Epithelial cell of esophagus (primary cell): Measurements from ENCODE around the gene TGM2.
A peak's percentile ranks its signal among the peaks of the same experiment; 100 is the strongest.
"Not testable (repeated sequence)": the region's sequence is repeated elsewhere in the genome, so short reads cannot be mapped to it uniquely, and the experiment has no call there.

ENCODE experiments used
- DNase-seq: peaks from one replicate; pipeline ENCODE4 v3.0.0; 2010; ENCODE audit warnings: low read depth
- H3K4me3 ChIP-seq: 2 replicates; pipeline ENCODE4 v1.5.1; 2011; ENCODE audit warnings: mild to moderate bottlenecking, low read length, control low read depth
- CTCF ChIP-seq: IDR thresholded peaks from 2 replicates; pipeline ENCODE4 v1.5.1; 2011; ENCODE audit warnings: low read depth, mild to moderate bottlenecking, low read length, control low read depth, inconsistent platforms; ENCODE audit not compliant: insufficient read depth; ENCODE audit errors: missing control alignments

Gene TGM2

GRCh38 chr20:38109591-38110524 lies 55.2 kb downstream of the TGM2 start:
- TF ChIP-seq CTCF, result no peak
- no peak overlapping the region for H3K4me3 ChIP-seq
- DNase-seq, result peak; percentile 87

DNA sequence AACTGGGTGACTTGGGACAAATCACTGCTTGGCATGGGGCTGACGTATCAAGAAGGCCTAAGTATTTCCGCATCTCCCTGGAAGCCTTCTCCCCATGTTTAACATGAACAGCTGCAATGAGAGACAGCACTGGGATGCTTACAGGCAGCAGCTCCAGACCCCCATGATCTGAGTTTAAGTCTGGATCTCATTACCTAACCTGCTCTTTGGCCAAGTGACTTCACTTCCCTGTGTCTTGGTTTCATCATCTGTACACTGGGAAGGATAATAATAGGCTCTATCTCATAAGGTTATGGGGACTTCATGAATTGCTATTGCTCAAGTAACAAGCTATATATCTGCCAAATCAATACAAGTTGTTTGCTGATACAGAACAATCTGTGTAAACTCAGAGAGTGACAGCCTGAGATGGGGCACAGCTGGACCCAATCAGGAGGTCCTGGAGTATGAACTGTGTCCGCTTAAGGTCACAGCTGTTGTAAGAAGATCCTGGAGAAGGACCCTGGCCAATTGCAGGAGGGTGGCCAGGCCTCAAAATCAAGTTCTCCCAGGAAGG lies 56.0 kb downstream of the TGM2 start:
- no peak for DNase-seq
- no peak for TF ChIP-seq CTCF
- H3K4me3 ChIP-seq, result no peak overlapping the region

- no peak for TF ChIP-seq CTCF
- no peak for DNase-seq
- H3K4me3 ChIP-seq, result no peak overlapping the region
Measured at GRCh38 chr20:38108438-38108985, 56.6 kb downstream of the TGM2 start.

DNA sequence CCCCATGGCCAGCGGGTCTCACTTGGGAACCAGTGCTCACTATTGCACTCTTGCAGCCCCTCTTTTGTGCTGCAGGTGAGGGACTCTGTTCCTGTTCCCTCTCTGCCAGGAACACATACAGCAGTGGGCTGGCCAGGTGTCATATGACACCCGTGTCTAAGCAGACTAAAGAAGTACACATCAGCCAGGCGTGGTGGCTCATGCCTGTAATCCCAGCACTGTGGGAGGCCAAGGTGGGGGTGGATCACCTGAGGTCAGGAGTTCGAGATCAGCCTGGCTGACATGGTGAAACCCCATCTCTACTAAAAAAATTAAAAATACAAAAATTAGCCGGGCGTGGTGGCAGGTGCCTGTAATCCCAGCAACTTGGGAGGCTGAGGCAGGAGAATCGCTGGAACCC lies 57.2 kb downstream of the TGM2 start:
- H3K4me3 ChIP-seq, DNase-seq: not testable (repeated sequence)

DNA sequence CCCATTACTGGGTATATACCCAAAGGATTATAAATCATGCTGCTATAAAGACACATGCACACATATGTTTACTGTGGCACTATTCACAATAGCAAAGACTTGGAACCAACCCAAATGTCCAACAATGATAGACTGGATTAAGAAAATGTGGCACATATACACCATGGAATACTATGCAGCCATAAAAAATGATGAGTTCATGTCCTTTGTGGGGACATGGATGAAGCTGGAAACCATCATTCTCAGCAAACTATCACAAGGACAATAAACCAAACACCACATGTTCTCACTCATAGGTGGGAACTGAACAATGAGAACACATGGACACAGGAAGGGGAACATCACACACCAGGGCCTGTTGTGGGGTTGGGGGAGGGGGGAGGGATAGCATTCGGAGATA lies 57.7 kb downstream of the TGM2 start:
- not testable (repeated sequence) for DNase-seq, H3K4me3 ChIP-seq

DNA sequence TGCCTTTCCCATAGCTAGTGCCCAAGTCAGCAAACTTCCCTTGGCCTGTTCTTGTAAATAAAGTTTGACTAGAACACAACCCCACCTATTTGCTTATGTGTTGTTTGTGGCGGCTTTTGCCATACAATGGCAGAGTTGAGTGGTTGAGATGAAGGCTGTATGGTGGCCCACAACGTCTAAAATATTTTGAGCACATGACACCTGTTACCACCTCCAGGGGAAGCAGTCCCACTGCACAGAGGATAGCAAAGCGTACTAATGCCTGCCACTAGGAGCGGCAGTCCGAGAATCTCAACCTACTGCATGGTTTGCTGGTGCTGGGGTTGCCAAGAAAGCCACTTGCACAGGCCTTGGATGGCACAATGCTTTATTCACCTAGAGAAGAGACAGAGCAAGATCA lies 58.6 kb downstream of the TGM2 start:
- no peak for DNase-seq
- no peak overlapping the region for H3K4me3 ChIP-seq
- no peak for TF ChIP-seq CTCF

DNA sequence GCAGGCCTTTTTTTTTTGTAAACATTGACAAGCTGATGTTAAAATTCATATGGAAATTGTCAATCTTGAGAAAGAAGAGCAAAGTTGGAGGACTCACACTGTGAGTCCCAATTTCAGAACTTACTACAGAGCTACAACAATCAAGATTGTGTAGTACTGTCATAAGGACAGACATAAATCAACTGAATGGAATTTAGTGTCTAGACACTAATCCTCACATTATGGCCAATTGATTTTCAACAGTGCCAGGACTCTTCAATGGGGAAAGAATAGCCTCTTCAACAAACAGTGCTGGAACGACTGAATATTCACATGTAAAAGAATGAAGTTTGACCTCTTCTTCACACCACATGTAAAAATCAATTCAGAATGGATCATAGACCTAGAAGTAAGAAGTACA lies 60.8 kb downstream of the TGM2 start:
- no peak for DNase-seq
- TF ChIP-seq CTCF, result no peak
- H3K4me3 ChIP-seq, result no peak overlapping the region

- not testable (repeated sequence) for H3K4me3 ChIP-seq, DNase-seq
Measured at GRCh38 chr20:38102206-38102605, 62.9 kb downstream of the TGM2 start.
